HUES48 (cell line): ENCODE measurements around the gene FMNL1.
A peak's percentile ranks its signal among the peaks of the same experiment; 100 is the strongest.
"Not testable (repeated sequence)": the region's sequence is repeated elsewhere in the genome, so short reads cannot be mapped to it uniquely, and the experiment has no call there.

ENCODE experiments used
- H3K27ac ChIP-seq: one replicate; pipeline ENCODE4 v1.7.0; 2013; ENCODE audit warnings: low read depth, low read length, inconsistent platforms
- H3K27me3 ChIP-seq: 2 replicates; pipeline ENCODE4 v1.6.1; 2013; ENCODE audit warnings: mild to moderate bottlenecking, low read length; ENCODE audit not compliant: control insufficient read depth, insufficient read depth
- H3K36me3 ChIP-seq: 2 replicates; pipeline ENCODE4 v1.6.1; 2013; ENCODE audit warnings: low read length; ENCODE audit not compliant: control insufficient read depth, insufficient read depth
- H3K4me1 ChIP-seq: 2 replicates; pipeline ENCODE4 v1.6.1; 2013; ENCODE audit warnings: mild to moderate bottlenecking, low read length; ENCODE audit not compliant: control insufficient read depth, insufficient read depth
- H3K4me3 ChIP-seq: 2 replicates; pipeline ENCODE4 v1.5.1; 2013; ENCODE audit warnings: mild to moderate bottlenecking, low read depth, low read length
- H3K9ac ChIP-seq: 2 replicates; pipeline ENCODE4 v1.6.1; 2013; ENCODE audit warnings: mild to moderate bottlenecking, low read depth, low read length, moderate library complexity
- H3K9me3 ChIP-seq: 2 replicates; pipeline ENCODE4 v1.6.1; 2013; ENCODE audit warnings: low read length; ENCODE audit not compliant: control insufficient read depth, insufficient read depth

Gene FMNL1

DNA sequence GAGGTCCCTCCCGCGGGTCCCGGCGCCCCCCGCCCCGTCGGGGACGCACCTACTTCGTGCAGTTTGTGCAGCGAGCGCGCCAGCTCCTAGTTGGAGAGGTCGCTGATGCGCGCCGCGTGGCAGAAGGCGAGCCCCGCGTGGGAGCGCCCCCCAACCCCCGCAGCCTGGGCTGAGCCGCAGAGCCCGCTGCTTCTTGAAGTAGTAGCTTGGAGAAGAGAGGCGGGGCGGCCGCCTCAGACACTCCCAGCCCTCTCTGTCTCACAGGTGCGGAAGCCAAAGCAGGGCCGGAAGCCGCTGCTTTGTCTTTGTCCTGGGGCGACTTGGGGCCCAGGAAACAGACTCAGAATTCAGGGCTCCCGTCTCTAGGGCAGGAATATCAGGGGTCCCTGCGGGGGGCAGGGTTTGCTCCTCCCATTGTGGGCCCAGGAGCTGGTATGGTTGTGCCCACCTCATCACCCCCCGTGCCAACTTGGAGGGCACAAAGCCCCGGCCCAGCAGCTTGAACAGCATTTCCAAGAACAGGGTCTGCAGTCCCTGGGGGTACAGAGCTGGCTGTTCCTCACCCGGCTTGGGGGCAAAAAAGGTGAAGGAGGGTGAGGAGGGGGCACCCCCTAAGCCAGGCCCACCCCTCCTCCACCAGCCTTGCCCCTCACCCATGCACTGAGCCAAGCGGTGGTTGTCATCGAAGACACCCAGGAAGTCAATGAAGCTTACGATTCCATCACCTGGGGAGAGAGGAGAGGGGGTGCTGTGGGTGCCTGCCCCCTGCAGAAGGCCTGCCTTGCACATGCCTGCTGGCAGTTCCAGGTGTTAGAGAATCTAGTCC is 26.7 kb downstream of the FMNL1 start:
- no peaks in the 10 kb centered on the region for H3K27me3 ChIP-seq
- H3K9ac ChIP-seq, result peak overlapping the region; percentile 82
- H3K9me3 ChIP-seq, result no peaks in the 10 kb centered on the region
- peaks cover 12% of the 10 kb centered on the region for H3K4me1 ChIP-seq
- H3K4me3 ChIP-seq, result peak overlapping the region; percentile 88
- peaks cover 11% of the 10 kb centered on the region for H3K36me3 ChIP-seq
- H3K27ac ChIP-seq, result peak overlapping the region; percentile 93

DNA sequence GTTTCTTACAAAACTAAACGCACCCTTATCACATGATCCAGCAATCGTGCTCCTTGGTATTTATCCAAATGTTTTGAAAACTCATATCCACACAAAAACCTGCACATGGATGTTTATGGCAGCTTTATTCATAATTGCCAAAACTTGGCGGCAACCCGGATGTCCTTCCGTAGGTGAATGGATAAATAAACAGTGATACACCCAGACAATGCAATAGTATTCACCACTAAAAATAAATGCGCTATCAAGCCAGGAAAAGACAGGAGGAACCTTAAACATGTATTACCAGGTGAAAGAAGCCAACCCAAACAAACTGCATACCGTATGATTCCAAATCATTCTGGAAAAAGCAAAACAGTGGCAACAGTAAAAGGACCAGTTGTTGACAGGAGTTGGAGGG is 30.2 kb downstream of the FMNL1 start:
- H3K9ac ChIP-seq, result no peak overlapping the region
- H3K9me3 ChIP-seq, result no peaks in the 10 kb centered on the region
- peaks cover 14% of the 10 kb centered on the region for H3K4me1 ChIP-seq
- H3K27me3 ChIP-seq, result no peaks in the 10 kb centered on the region
- H3K4me3 ChIP-seq, result no peak overlapping the region
- no peak overlapping the region for H3K27ac ChIP-seq
- peaks cover 11% of the 10 kb centered on the region for H3K36me3 ChIP-seq

DNA sequence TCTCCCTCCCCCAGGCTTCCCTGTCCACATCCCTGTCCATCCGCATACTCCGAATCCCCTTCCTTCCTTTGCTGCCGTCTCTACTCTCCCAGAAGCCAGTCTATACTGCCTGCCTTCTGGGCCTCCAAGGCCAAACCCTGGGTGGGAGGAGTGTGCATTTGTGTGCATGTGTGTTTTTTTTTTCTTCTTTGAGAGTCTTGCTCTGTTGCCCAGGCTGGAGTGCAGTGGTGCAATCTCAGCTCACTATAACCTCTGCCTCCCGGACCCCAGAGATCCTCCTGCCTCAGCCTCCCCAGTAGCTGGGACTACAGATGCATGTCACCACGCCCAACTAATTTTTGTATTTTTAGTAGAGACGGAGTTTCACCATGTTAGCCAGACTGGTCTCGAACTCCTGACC is 31.6 kb downstream of the FMNL1 start:
- not testable (repeated sequence) for H3K27me3 ChIP-seq, H3K27ac ChIP-seq, H3K9ac ChIP-seq, H3K4me3 ChIP-seq, H3K9me3 ChIP-seq
- H3K36me3 ChIP-seq, result peaks cover 11% of the 10 kb centered on the region
- H3K4me1 ChIP-seq, result peaks cover 23% of the 10 kb centered on the region

DNA sequence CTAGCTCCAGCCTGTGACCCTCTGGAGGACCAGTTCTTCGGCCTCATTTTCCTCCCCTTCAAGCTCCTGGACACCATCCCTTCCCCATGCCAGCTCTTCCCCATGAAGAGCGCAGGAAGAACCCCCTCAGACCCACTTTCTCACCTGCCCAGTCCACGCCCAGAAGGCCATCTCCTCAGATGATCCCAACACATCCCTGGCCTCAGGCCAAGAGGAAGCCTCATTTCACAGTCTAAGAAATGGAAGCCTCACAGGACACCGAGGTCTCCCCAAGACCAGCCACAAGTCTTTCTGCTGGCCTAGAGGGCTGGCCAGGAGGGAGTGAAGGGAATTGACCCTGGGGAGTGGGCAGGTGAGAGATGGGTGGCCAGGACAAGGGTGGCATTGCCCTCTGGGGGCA is 32.2 kb downstream of the FMNL1 start:
- Histone ChIP-seq H3K27ac (no peak overlapping the region), H3K36me3 (peaks cover 11% of the 10 kb centered on the region), H3K4me1 (peaks cover 17% of the 10 kb centered on the region), H3K9ac (no peak overlapping the region), H3K4me3 (no peak overlapping the region), H3K27me3 (no peaks in the 10 kb centered on the region), H3K9me3 (no peaks in the 10 kb centered on the region)

DNA sequence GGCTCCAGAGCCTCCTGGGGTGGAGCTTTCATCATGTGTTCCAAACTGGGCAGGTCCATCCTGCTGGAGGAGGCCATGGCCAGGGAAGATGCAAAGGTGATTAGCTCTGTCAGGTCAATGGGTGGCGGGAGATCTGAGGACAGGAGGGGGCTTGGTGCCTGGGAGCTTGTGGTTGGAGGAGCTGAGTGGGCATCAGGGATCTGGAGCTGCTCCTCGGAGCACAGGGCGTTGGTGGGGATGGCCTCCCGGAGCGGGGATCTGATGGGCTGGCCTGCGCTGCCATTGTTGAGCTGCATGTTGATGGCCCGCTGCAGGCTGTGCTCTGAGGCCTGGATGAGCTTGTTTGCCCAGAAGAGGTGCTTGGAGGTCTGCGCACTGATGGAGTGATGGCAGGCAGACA is 33.7 kb downstream of the FMNL1 start:
- H3K36me3 ChIP-seq, result peaks cover 4% of the 10 kb centered on the region; the same call in 1 of the 2 replicates
- H3K27me3 ChIP-seq, result peaks cover 2% of the 10 kb centered on the region; the same call in 1 of the 2 replicates
- H3K4me1 ChIP-seq, result peaks cover 17% of the 10 kb centered on the region
- H3K27ac ChIP-seq, result no peak overlapping the region
- no peak overlapping the region for H3K4me3 ChIP-seq
- H3K9me3 ChIP-seq, result no peaks in the 10 kb centered on the region
- H3K9ac ChIP-seq, result no peak overlapping the region

DNA sequence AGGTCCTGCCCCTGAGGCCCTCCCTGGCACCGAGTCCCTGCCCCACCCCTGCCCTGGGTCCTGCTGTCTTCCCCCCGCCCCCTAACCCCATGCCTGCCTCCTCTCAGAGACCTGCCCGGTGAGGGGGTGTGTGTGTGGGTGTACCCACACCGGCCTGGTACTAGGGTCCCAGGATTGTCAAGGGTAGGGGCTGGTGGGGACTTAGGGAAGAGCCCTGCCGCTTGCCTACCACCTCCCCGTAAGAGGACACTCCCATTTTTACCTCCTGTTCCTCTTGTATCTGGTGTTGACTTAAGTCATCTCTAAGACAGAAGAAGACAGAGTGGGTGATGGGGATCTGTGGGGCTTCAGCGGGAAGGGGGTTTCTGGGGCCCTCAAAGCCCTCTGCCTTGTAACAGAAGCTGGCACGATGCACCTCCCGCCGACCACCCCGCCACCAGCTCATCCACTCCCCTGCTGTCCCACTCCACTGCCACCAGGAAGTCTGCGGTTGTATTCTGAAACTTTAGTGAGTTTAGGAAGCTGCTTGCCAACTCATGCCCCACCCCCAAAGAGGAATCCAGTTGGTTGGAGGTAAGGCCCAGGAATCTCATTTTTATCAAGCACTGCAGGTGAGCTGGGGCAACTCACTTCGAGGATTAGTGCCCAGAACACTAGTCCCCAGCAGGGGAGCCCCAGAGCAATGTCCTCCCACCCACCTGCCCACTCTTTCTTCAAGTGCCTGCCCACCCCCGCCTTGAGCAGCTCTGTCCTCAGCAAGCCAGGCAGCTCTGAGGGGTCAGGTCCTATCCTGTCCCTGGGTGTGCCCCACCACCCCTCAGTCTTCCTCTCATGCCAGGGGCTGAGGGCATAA is 34.7 kb downstream of the FMNL1 start:
- no peak overlapping the region for H3K27ac ChIP-seq
- H3K9me3 ChIP-seq, result no peaks in the 10 kb centered on the region
- H3K4me1 ChIP-seq, result peaks cover 19% of the 10 kb centered on the region
- no peak overlapping the region for H3K4me3 ChIP-seq
- no peak overlapping the region for H3K9ac ChIP-seq
- peaks cover 11% of the 10 kb centered on the region for H3K27me3 ChIP-seq
- H3K36me3 ChIP-seq, result no peaks in the 10 kb centered on the region

DNA sequence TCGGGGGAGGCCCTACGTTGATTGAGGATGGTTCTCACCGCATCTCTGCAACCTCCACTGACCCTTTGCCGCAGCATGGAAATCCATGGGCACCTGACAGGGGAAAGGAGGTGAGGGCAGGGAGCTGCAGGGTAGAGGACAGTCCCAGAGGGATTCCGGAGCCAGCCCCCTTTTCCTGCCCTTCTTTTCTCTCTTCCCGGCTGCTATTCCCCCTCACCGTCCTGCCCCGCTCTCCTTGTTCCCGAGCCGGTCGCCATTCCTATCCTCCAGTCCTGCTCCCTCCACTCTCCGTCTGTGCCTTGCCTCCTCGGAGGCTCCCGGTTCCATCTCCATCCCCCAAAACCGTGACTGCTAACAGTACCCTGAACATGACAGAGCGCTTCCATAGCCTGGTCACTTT is 35.4 kb downstream of the FMNL1 start:
- Histone ChIP-seq H3K9ac (no peak overlapping the region), H3K27me3 (peaks cover 13% of the 10 kb centered on the region), H3K27ac (no peak overlapping the region), H3K4me1 (peaks cover 21% of the 10 kb centered on the region), H3K36me3 (no peaks in the 10 kb centered on the region), H3K9me3 (no peaks in the 10 kb centered on the region), H3K4me3 (no peak overlapping the region)

DNA sequence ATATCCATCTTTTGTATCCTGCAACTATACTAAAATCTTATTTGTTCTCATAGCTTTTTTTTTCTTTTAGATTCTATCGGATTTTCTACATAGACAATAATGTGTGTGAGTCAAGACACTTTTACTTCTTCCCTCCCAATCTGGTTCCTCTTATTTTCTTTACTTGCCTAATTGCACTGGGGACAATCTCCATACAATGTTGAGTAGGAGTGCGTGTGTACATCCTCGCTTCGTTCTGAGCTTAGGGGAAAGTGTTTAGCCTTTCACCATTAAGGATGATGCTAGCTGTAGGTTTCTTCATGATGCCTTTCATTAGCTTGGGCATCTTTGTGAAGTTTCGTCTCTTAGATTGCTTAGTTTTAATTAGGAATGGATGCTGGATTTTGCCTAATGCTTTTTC is 37.3 kb downstream of the FMNL1 start:
- Histone ChIP-seq H3K9me3 (no peaks in the 10 kb centered on the region), H3K4me1 (peaks cover 26% of the 10 kb centered on the region), H3K36me3 (peaks cover 4% of the 10 kb centered on the region), H3K9ac (no peak overlapping the region), H3K27me3 (peaks cover 13% of the 10 kb centered on the region), H3K4me3 (no peak overlapping the region), H3K27ac (no peak overlapping the region)

DNA sequence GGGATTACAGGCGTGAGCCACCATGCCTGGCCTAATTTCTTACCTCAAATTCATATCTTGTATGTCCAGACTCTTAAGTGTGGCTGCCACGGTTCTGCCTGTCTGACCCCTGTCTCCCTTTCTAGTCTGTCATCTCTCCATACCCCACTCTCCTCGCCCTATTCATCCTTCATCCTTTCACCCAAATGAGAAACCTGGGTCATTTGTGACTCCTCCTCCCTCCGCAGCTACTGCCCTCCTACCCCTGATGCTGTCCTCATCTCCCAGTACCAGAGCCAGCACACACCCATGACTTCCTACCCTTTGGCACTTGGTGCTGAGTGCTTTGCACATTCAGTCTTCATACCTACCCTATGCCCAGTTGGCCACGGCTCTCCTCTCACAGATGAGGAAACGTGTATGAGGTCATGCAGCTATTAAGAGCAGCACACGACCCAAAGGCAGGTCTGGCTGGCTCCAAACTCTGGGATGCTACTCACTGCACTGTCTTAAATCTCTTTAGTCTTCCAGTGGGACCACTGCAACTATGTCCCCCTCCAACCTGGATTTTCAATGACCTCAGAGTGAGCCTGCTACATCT is 38.6 kb downstream of the FMNL1 start:
- Histone ChIP-seq H3K9ac (no peak overlapping the region), H3K36me3 (peaks cover 18% of the 10 kb centered on the region), H3K4me1 (peaks cover 26% of the 10 kb centered on the region), H3K4me3 (no peak overlapping the region), H3K9me3 (no peaks in the 10 kb centered on the region), H3K27ac (no peak overlapping the region), H3K27me3 (peaks cover 13% of the 10 kb centered on the region)

DNA sequence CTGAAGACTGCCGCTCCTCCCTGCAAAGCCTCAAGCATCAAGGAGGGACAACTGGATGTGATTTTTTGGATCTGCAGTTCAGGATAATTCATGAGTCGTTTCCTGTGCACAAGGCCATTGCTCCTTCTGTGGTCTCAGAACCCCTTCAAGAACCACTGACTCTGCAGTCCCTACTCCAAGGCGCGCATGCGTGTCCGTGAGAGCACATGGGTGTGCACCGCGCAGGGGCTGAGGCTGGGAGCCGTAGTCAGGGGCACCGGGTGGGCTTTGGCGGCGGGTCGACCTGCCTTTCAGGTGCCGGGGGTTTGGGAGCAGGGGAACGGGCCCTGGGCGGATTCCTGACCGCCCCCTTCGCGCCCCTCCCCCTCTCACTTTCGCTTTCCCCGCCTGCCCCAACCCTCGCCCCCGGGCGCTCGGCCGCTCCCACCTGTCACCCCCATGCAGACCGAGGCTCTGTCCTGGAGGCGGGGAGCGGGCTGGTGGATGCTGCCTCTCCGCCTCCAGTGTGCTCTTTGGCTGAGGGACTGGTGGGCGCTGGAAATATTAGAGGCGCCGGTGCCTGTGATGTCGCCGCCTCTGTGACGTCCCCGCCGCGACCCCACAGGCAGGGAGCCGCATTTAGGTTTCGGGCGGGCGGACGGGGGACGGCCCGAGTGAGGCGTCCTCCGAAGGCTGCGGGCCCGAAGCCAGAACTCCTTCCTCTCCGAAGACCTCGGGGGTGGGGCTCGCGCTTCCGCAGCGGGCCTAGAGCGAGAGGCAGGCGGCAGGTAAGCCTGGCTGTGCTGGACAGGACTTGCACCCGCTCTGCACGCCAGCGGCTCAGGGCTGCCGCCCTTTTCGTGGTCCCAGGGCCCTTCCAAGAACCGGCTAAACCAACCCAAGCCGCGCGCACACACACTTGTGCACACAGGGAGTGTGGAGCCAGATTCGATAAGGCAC is 40.2 kb downstream of the FMNL1 start, which contains the start of gene SPATA32:
Gene SPATA32, minus strand, starts transcription at position 518 of the 939 bp plus-strand sequence. Its CDS starts 78 bp downstream, at position 440.
- Histone ChIP-seq H3K9ac (peak within 1 kb of the TSS; percentile 51; the same call in 1 of the 2 replicates), H3K4me1 (peaks cover 19% of the 10 kb centered on the region), H3K27ac (no peak within 1 kb of the TSS), H3K36me3 (peaks cover 20% of the 10 kb centered on the region), H3K9me3 (no peaks in the 10 kb centered on the region), H3K27me3 (peaks cover 13% of the 10 kb centered on the region), H3K4me3 (peak within 1 kb of the TSS; percentile 60)
